Left ventricle myocardium superior (tissue), 1 donor: ENCODE results near the gene CCR3. TPM values are rescaled to one million over a fixed set of nuclear protein-coding genes. Genes with fewer than 3 reads are reported as not detected.

ENCODE experiments used
- ATAC-seq: fragments of 200-7000 bp; cut with Tn5 transposase; one replicate; pipeline ENCODE4 v1.9.1; 2020; ENCODE audit warnings: mild to moderate bottlenecking, moderate library complexity
- DNase-seq: peaks from one replicate; pipeline ENCODE4 v3.0.0-alpha.2; 2020
- intact Hi-C: fragments of 100-400 bp; cut with micrococcal nuclease; formaldehyde crosslinking; loops from one replicate; pipeline ENCODE4 v1.11.0; 2022
- total RNA-seq: library from RNA; stranded (reverse); fragmentation: NEBNext Ultra II Directional; extraction: Animal tissue kit (Norgen Biotek cat#: 25700); gene quantifications from one replicate; pipeline ENCODE4 v1.2.1, GENCODE V29; 2021
- donor health status: DM: no; HTN: yes; CAD: no; lungs with severe emphysema.

The CCR3 gene
- total RNA-seq, 1 donor from 2014 or later: not detected

DNA sequence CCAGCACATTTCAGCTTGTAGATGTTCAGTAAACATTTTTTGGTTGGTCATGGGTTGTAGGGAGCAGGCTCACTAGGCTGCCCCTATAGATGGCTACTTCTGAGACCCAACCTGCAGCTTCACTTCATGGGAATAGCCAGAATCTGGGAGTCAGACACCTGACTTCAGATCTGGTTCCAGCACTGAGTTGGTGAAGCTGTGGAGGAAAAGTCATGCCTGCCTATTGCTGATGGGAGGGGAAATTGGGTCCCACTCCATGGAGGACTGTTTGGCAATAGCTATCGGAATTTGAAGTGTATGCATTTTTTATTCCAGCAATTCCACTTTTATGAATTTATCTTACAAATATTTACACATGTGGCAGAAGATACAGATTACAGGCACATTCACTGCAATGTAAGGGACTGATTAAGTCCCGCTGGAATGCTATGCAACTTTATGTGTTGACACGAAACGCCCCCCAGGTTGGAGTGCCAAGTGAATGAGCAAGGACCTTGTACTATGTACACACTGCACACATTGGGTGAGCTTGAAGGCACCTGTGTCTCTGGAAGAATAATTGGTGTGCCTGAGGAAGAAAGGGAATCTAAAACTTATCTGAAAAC, 26.3 kb upstream of the CCR3 start:
- intact Hi-C loops: no loop called here
- DNase-seq (no peak), ATAC-seq (no peak)

DNA sequence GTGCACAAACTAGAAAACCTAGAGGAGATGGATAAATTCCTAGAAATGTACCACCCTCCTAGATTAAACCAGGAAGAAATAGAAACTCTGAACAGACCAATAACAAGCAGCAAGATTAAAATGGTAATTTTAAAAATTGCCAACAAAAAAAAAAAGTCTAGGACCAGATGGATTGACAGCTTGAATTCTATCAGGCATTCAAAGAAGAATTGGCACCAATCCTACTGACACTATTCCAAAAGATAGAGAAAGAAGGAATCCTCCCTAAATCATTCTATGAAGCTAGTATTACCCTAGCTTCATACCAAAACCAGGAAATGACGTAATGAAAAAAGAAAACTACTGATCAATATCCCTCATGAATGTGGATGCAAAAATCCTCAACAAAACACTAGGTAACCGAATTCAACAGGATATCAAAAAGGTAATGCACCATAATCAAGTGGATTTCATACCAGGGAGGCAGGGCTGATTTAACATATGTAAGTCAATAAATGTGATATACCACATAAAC, 24.0 kb upstream of the CCR3 start:
- intact Hi-C loops: no loop called here
- DNase-seq: no peak
- ATAC-seq: no peak

- DNase-seq (no peak), ATAC-seq (no peak)
- intact Hi-C loops: no loop called here
These were observed 20.9 kb upstream of the CCR3 start for GRCh38 chr3:46221391-46221790.

- intact Hi-C loops: no loop called here
- ATAC-seq: no peak
- DNase-seq: no peak
These were observed 20.3 kb upstream of the CCR3 start for GRCh38 chr3:46221938-46222337.

- intact Hi-C loops: no loop called here
- no peak for DNase-seq
- peak; percentile 58 for ATAC-seq
These were observed 19.7 kb upstream of the CCR3 start for GRCh38 chr3:46222435-46223161.

DNA sequence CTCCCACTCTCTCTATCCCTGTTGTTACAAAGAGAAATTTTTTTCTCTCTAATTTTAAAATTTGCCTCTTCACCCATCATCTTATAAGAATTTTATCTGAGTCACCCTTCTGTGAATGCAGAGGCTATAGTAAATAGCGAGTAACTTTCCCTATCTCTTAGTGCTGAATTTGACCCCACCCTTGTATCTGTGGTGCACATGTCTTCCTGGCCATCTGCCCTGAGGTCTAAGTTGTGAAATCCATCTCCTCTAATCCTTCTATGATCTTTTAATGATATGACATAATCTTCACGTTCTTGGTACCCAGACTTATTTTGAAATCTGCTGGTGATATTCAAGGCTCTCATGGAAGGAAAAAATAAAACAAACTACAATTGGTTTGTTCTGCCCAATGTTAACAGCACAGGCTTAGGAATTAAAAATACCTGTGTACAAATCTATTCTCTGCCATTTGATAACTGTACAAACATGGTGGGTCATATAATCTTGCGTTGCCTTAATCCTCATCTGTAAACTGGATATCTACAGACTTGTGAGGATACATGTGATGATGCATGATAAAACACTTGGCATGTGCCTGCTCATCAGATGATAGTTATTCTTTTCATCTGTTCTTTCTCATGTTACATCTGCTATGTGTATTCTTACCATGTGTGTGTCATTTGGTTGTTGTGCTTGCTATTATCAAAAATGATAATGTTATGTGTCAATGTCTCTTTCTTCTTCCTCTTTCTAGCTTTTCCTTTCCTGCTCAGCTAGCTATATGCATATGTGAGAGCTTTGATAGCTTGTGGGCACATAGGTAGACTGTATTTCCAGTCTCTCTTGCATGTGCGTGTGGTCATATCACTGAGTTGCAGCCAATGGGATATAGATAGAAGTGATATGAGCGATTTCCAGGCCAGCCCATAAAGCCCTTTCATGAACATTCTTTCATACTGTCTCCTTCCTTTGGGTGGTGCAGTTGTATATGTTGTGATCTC, 13.7 kb upstream of the CCR3 start:
- DNase-seq (no peak), ATAC-seq (no peak)
- intact Hi-C loops: no loop called here

- intact Hi-C loops: no loop called here
- ATAC-seq (no peak), DNase-seq (no peak)
These were observed 10.9 kb upstream of the CCR3 start for GRCh38 chr3:46231323-46231722.

DNA sequence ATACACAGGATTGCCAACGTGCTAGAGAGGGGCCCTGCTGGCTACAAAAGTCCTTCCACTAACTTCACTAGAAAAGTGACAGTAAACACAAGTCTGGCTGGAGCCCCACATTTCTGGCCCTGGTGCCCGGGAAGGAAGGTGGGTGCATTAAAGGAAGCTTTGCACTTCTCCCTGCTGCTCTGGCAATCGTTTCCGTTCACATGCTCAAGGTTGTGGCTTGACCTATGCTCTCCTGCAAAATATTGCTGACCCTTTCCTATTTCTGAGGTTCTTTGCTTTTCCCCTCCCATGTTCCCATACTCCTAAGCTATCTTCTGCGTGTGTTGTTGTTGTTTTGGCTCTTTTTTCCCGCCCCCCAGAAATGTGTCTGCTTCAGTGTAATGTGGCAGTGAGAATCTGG, 9.1 kb upstream of the CCR3 start:
- DNase-seq (no peak), ATAC-seq (no peak)
- intact Hi-C loops: no loop called here

- ATAC-seq (no peak), DNase-seq (no peak)
- intact Hi-C loops: no loop called here
These were observed 6.8 kb upstream of the CCR3 start for GRCh38 chr3:46235425-46235824.

GRCh38 chr3:46236294-46237054, 5.8 kb upstream of the CCR3 start:
- intact Hi-C loops: no loop called here
- DNase-seq (no peak), ATAC-seq (no peak)

DNA sequence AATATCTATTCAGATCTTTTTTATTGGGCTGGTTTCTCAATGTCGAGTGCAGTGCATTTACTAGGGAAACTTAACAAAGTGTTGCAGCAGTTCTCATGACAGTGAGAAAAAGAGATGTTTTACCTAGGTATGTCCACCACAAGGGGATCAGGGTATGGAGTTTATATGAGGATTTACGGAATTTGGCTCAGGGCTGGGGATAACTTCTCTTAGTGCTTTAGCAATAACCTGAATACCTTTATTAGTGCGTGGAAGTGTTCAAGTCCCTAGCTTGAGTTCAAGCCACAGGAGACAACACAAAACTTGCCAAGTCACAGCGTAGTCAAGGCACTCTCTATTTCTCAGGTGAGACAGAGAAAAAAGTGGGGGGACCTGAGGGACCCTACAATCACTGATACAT, 3.9 kb upstream of the CCR3 start:
- intact Hi-C loops: no loop called here
- no peak for DNase-seq
- no peak for ATAC-seq

GRCh38 chr3:46239301-46239938, 2.8 kb upstream of the CCR3 start:
- no peak for DNase-seq
- no peak for ATAC-seq
- intact Hi-C loops: no loop called here

DNA sequence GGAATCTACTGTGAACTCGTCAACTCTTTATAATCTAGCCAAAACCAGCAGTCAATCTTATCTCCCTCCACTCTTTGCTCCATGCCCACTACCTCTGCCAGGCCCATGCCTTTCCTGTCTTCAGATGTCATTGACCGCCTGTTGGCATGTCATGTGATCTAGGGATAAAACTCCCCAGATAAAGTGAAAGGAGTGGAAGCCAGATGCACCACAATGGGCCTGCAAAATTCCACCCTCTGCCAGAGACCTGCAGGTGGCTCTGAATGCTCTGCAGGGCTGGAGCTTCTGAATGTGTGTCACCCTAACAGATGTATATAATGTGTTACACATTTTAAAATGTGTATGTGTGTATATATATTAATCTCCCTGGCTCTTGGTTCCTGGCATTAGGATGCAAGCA, 2.3 kb upstream of the CCR3 start:
- ATAC-seq (no peak), DNase-seq (no peak)
- intact Hi-C loops: no loop called here

GRCh38 chr3:46243560-46243959, 1.3 kb downstream of the CCR3 start:
- ATAC-seq: no peak
- DNase-seq: no peak
- intact Hi-C loops: no loop called here

- intact Hi-C loops: no loop called here
- no peak for DNase-seq
- ATAC-seq: no peak
These were observed 2.9 kb downstream of the CCR3 start for GRCh38 chr3:46245146-46245545.

DNA sequence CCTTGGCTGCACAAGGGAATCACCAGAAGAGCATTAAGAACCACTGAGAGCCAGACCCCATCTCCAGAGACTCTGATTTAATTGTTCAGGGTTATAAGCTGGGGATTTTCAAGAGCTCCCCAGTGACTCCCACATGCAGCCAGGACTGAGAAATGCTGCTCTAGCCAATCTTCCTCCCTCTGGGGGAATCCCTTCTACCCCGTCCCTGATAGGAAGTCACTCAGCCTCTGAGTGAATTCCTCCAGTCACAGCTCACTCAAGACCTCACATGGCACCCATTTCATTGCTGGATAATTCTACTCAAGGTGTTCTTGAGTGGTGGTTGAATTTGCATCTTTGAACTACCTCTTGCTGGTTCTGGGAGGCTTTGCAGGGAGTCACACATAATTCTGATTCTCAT, 10.7 kb downstream of the CCR3 start:
- ATAC-seq (no peak), DNase-seq (no peak)
- intact Hi-C loops: no loop called here

- no peak for DNase-seq
- no peak for ATAC-seq
- intact Hi-C loops: no loop called here
These were observed 16.3 kb downstream of the CCR3 start for GRCh38 chr3:46258525-46258924.

- intact Hi-C loops: no loop called here
- ATAC-seq (no peak), DNase-seq (no peak)
These were observed 19.8 kb downstream of the CCR3 start for GRCh38 chr3:46261926-46262594.
